Measurements from ENCODE around the gene ACYP2.

The ACYP2 gene

DNA sequence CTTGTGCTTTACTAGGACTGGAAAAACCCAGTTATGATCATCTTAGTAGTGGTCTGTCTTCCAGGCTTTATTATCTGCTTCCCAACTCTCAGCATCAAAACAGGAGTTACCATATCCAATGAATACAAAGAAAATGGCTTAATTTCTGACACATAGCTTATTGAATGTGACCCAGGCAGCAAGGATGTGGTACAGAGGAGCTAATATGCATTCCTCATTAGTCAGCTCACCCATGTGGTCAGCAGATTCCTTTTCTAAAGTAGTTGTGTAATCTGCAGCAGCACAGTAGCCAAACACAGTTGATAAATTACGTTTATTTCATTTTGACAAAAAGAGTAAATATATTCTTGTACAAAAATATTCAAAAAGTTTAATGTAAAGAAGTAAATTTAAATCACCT is 97.0 kb downstream of the ACYP2 start:
- no peak for DNase-seq

GRCh38 chr2:54213082-54213481 is 97.7 kb downstream of the ACYP2 start:
- DNase-seq = no peak

- peak in 2 of 56 donors; percentile 2 to 6 for DNase-seq
These were observed 109.6 kb downstream of the ACYP2 start for GRCh38 chr2:54224997-54225396.

DNA sequence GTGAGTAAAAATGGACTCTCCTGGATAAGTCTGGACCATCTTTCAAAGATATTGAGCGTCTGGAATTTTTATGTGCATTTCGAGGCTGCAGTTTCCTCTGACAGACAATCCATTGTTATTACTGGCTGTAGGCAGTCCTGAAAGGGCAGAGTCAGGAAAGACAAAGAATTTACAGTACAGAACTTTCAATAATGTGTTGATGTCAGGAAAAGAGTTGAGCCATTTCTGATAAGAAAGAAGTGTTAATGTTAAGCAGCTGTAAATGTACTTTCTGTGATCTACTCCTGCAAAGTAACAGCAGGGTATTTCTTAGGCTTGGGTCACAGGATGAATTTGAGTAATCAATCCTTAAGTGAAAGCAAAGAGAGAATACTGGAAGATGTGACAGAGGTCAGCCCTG is 110.8 kb downstream of the ACYP2 start:
- DNase-seq = peak in 3 of 56 donors; percentile 12 to 33 (median 18)

DNA sequence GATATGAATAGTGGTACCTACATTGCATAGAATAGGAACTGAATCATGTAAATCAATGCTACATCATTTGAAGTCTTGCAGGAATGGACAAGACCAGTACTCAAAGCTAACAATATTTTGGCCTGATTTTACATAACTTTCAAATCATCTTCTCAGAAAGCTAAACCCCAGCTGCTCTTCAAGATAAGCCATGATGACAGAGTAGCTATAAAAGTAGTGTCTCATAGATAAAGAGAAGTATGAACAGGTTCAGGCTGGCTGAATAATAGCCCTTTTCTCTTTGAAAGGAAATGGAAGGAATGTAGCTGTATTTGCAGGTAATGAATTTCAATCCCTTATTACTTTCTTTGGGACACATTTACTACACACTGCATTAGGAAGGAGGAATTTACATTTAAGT is 112.4 kb downstream of the ACYP2 start:
- no peak for DNase-seq

GRCh38 chr2:54228945-54229344 is 113.5 kb downstream of the ACYP2 start:
- peak in 1 of 56 donors; percentile 1 for DNase-seq

DNA sequence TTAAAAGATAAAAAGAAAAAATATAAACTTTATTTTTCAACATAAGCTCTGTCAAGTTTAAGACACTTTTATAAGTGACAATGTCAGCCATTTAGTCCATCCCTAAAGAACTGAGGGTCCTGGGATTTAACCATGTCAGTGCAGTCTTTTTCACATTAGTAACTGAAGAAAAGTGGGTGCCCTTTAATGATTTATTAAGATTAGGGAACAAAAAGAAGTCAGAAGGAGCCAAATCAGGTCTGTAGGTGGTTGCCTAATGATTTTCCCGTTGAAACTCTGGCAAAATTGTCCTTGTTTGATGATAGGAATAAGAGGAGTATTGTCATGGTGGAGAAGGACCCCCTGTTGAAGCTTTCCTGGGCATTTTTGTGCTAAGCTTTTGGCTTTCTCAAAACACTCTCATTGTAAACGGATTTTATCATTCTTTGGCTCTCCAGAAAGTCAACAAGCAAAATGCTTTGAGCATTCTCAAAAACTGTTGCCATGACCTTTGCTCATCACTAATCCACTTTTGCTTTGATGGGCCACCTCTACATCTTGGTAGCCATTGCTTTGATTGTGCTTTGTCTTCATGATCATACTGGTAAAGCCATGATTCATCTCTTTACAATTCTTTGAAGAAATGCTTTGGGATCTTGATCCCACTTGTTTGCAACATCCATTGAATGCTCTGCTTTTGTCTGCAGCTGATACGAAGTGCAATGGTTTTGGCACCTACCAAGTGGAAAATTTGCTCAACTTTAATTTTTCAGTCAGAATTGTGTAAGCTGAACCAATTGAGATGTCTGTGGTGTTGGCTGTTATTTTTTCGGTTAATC is 118.6 kb downstream of the ACYP2 start:
- DNase-seq = no peak

GRCh38 chr2:54237428-54237827 is 122.0 kb downstream of the ACYP2 start:
- no peak for DNase-seq

- DNase-seq = no peak
These were observed 124.0 kb downstream of the ACYP2 start for GRCh38 chr2:54239427-54239826.

GRCh38 chr2:54240515-54241469 is 125.4 kb downstream of the ACYP2 start:
- no peak for DNase-seq

- DNase-seq = no peak
These were observed 131.7 kb downstream of the ACYP2 start for GRCh38 chr2:54247115-54247514.

GRCh38 chr2:54249629-54250028 is 134.2 kb downstream of the ACYP2 start:
- no peak for DNase-seq

DNA sequence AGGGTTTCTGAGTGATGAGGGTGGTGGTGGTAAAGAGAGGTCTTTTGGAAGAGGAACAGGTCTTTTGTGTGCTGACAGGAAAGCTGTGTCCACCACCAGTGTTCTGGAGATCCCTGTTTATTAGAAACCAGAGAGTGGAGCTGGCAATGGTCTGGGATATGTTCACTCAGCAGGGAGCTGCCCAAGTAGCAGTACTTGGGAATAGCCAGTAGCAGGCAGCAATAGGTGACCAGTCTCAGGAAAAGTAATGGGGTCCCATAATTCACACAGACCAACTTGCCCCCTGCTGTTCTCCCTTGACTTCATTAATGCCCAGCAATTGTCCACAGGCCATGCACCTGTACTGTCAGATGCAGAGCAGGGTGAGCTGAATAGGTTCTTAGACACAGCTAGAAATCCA is 138.8 kb downstream of the ACYP2 start:
- no peak for DNase-seq

DNA sequence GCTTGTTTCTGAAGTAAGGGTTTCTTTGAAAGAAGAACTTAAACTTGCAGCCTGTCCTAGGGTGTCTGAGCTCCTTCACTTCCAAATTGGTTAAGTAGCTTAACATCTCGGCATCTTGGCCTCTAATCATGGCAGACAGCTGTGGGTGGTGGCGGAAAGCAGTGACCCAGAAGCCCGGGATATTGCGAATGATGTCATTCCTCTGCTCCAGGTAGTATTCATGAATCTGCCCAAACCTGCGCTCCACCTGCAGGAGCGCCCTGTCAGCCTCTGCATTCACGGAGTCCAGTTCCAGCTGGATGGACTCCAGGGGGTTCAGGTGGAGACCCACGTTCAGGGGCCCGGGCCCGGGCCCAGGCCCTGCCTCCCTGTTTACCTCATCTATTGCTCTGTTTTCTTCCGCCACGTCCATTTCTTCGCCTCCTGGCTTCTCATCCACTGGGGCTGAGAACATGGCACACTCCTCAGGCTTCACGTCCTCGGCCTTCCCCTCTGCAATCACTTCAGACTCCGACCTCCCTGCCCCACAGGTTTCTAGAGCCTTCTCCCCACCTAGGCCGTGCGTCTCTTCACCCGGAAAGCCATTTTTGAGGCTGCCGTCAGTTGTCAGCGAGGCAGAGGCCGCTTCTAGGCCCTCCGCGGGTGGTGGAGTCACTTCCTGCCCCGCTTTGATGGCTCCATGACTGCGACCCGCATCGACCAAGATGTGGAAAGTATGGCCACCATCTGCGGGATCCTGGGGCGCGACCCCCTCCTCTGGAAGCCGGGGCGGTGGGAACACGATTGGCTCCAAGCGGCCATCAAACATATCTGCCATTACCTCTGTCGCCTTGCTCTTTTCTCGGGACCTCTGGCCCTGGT is 140.0 kb downstream of the ACYP2 start:
- DNase-seq = no peak

- no peak for DNase-seq
These were observed 140.8 kb downstream of the ACYP2 start, which contains the start of gene TSPYL6 for GRCh38 chr2:54256091-54256694. Gene TSPYL6 (minus strand): TSS chr2:54256229. CDS start chr2:54256151, 78 bp downstream.

DNA sequence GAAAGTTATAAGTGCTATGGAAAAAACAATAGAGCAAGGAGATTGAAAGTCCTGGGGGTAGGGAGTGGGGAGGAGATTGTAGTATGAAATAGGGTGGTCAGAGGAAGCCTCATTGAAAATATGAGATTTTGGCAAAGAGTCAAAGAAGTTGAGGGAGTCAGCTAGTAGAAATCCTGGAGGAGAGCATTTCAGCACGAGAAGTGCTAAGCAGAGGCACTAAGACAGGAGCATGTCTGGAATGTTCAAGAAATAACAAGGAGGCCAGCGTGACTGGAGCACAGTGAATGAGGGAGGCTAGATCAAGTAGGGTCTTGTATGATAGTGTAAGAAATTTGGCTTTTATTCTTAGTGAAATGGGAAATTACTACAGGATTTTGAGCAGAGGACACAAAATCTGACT is 142.8 kb downstream of the ACYP2 start:
- no peak for DNase-seq

DNA sequence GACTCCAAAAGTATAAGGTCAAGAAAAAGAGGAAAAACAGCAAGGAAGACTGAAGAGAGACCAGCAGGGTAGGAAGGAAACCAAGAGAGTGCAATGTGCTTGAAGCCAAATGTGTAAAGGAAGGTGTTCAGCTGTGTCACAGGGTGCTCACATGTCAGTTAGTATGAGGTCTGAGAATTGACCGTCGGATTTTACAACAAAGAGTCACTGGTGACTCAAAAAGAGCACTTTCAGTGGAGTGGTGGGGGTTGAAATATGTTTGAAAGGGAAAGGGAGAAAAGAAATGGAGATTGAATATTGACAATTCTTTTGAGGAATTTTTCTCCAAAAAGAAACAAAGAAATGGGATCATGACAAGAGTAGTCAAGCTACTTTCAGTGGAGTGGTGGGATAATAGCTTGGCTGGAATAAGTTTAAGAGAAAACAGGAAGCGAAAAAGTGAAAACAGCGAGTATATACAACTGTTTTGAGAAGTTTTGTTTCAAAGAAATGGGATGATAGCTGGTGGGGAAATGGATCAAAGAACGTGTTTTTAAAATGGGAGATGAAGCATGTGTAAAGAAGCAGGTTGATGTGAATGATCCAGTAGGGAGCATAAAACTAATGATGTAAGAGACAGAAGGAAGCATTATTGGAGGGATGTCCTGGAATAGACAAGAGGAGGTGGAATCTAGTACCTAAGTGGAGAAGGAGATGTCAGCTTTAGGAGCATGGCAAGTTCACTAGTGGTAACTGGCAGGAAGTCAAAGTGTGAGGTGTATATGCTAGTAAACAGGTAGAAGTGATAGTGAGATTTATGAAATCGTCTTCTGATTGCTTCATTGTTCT is 144.2 kb downstream of the ACYP2 start:
- DNase-seq = no peak

DNA sequence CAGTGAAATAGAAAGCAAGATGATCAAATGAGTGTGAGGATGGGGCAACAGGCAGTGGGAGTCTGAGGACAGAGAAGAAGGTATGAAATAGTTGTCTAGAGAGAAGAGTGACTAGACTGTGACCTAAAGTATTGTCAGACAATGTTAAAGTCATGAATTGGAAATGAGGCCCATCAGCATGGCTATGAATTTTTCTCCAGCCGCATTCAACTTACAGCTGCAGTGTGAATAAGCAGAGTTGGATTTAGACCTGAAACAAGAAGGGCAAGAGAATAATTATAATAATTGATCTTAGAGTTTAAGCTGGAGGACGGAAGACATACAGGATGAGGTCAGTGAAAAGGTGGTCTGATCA is 144.8 kb downstream of the ACYP2 start:
- no peak for DNase-seq

DNA sequence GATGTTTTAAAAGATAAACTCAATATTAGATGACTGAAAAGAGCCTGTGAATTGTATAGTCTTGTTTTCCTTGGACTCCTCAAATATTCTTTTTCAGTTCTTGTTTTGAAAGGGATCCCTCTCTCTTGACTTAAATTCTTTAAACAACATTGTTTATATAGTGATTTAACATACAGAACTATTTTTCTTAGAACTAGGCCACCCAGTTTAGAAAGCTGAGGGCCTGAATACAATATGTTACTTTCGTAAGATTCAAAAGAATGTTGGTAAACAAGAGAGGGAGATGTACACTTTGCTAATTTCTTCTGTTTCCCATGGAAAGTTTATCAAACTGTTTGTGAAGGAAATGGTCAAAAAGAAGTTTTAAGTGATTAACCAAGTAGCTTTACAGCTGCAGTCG is 146.1 kb downstream of the ACYP2 start:
- no peak for DNase-seq
